Coronary artery (tissue), 2 donors: ENCODE data around the gene TAL1.

Experiments
- DNase-seq: peaks from one replicate; pipeline ENCODE4 v3.0.0-alpha.2; 2017; ENCODE audit warnings: low spot score
- H3K27ac ChIP-seq, 2 donors: fragments of 200-600 bp; sonication (generic); one replicate each; pipeline ENCODE4 v1.5.1; 2016 to 2019
- H3K4me3 ChIP-seq: fragments of 200-600 bp; sonication (generic); 2 replicates; pipeline ENCODE4 v1.5.1; 2016; ENCODE audit warnings: mild to moderate bottlenecking, moderate library complexity
- CTCF ChIP-seq: fragments of 200-600 bp; sonication (generic); IDR thresholded peaks from one replicate; pipeline ENCODE4 v1.5.1; 2019; ENCODE audit warnings: antibody characterized with exemption

Gene TAL1

GRCh38 chr1:47178654-47179016, 53.4 kb downstream of the TAL1 start:
- no peak for TF ChIP-seq CTCF
- Histone ChIP-seq H3K4me3 (peak overlapping the region; percentile 76), H3K27ac (peak overlapping the region in 1 of 2 donors; percentile 76)
- no peak for DNase-seq

- no peak for TF ChIP-seq CTCF
- DNase-seq = no peak
- no peak overlapping the region for H3K4me3 ChIP-seq
- H3K27ac ChIP-seq = no peak overlapping the region
These were observed 54.0 kb downstream of the TAL1 start for GRCh38 chr1:47178020-47178419.

GRCh38 chr1:47175227-47175934, 56.6 kb downstream of the TAL1 start:
- peak; percentile 95 for TF ChIP-seq CTCF
- H3K27ac ChIP-seq = no peak overlapping the region
- peak; percentile 67 for DNase-seq
- no peak overlapping the region for H3K4me3 ChIP-seq

- H3K27ac ChIP-seq = no peak overlapping the region
- no peak overlapping the region for H3K4me3 ChIP-seq
- no peak for TF ChIP-seq CTCF
- no peak for DNase-seq
These were observed 57.4 kb downstream of the TAL1 start for GRCh38 chr1:47174656-47175020.

- no peak overlapping the region for H3K4me3 ChIP-seq
- TF ChIP-seq CTCF = no peak
- no peak for DNase-seq
- H3K27ac ChIP-seq = no peak overlapping the region
These were observed 59.2 kb downstream of the TAL1 start for GRCh38 chr1:47172782-47173181.
